Suprapubic skin (tissue), 4 donors: Measurements from ENCODE around the gene MCEMP1. TPM values are rescaled to one million over a fixed set of nuclear protein-coding genes. Genes with fewer than 3 reads are reported as not detected.
"Not testable (repeated sequence)": the region's sequence is repeated elsewhere in the genome, so short reads cannot be mapped to it uniquely, and the experiment has no call there.

Source experiments
- DNase-seq, 2 donors: peaks; one replicate each; pipeline ENCODE4 v3.0.0-alpha.2; 2019; ENCODE audit warnings: low spot score in 2 of 2
- H3K27ac ChIP-seq: fragments of 200-600 bp; sonication (generic); one replicate; pipeline ENCODE4 v1.5.1; 2019
- H3K27me3 ChIP-seq: fragments of 200-600 bp; sonication (generic); one replicate; pipeline ENCODE4 v1.5.1; 2019
- H3K36me3 ChIP-seq: fragments of 200-600 bp; sonication (generic); one replicate; pipeline ENCODE4 v1.5.1; 2019
- H3K4me1 ChIP-seq: fragments of 200-600 bp; sonication (generic); one replicate; pipeline ENCODE4 v1.5.1; 2019
- H3K4me3 ChIP-seq: fragments of 200-600 bp; sonication (generic); one replicate; pipeline ENCODE4 v1.5.1; 2019; ENCODE audit warnings: mild to moderate bottlenecking
- H3K9me3 ChIP-seq: fragments of 200-600 bp; sonication (generic); one replicate; pipeline ENCODE4 v1.5.1; 2019
- CTCF ChIP-seq, 2 donors: fragments of 200-600 bp in 1 of 2; fragments of 450-650 bp in 1 of 2; sonication (generic) in 1 of 2; IDR thresholded peaks; one replicate each; pipeline ENCODE4 v1.5.1; 2016 to 2019; ENCODE audit warnings: antibody characterized with exemption in 2 of 2, mild to moderate bottlenecking in 1 of 2, moderate library complexity in 1 of 2
- EP300 ChIP-seq: sonication (generic); formaldehyde crosslinking; IDR thresholded peaks from one replicate; pipeline ENCODE4 v1.6.1; 2017; ENCODE audit warnings: antibody characterized with exemption
- POLR2A ChIP-seq, 2 donors: fragments of 450-650 bp; IDR thresholded peaks; one replicate each; pipeline ENCODE4 v1.6.1; 2017; ENCODE audit warnings: antibody characterized with exemption in 2 of 2, mild to moderate bottlenecking in 2 of 2, moderate library complexity in 2 of 2
- POLR2AphosphoS5 ChIP-seq, 3 donors: sonication (generic); formaldehyde crosslinking; IDR thresholded peaks; one replicate each; pipeline ENCODE4 v1.6.1; 2017; ENCODE audit warnings: antibody characterized with exemption in 3 of 3
- WGBS: methylation state at CpG from one replicate; pipeline ENCODE4 v1.1.5; 2018; 5-methylcytosine and 5-hydroxymethylcytosine counted together
- total RNA-seq, 4 donors: library from RNA; depleted of rRNA; stranded (reverse); fragments of >200 nt; gene quantifications; one replicate each; pipeline ENCODE4 v1.1.0, GENCODE V29; 2016

MCEMP1 gene
- total RNA-seq, 4 donors from 2014 or later: 1.4 TPM; not detected in 3

- Histone ChIP-seq H3K36me3 (peaks cover 8% of the 10 kb centered on the region), H3K4me1 (peaks cover 20% of the 10 kb centered on the region), H3K27me3 (peaks cover 18% of the 10 kb centered on the region), H3K27ac (no peak overlapping the region), H3K9me3 (no peaks in the 10 kb centered on the region), H3K4me3 (no peak overlapping the region)
- no peak for TF ChIP-seq CTCF (IDR thresholded peaks at IDR 0.05)
- no peak for TF ChIP-seq POLR2AphosphoS5 (IDR thresholded peaks at IDR 0.05)
- TF ChIP-seq EP300: no peak
- TF ChIP-seq POLR2A (IDR thresholded peaks at IDR 0.05): no peak
- DNase-seq: no peak
- WGBS: 87% methylated on average over 11 of the region's 11 CpGs
These were observed 36.1 kb upstream of the MCEMP1 start for GRCh38 chr19:7640803-7641202.

GRCh38 chr19:7641290-7642276 is 35.3 kb upstream of the MCEMP1 start:
- Histone ChIP-seq H3K4me3 (no peak overlapping the region), H3K27me3 (peaks cover 15% of the 10 kb centered on the region), H3K27ac (no peak overlapping the region), H3K4me1 (peaks cover 13% of the 10 kb centered on the region), H3K36me3 (peaks cover 10% of the 10 kb centered on the region), H3K9me3 (no peaks in the 10 kb centered on the region)
- DNase-seq: no peak
- 81% methylated on average over 35 of the region's 43 CpGs for WGBS
- TF ChIP-seq EP300 (no peak), POLR2AphosphoS5 (IDR thresholded peaks at IDR 0.05) (no peak), CTCF (IDR thresholded peaks at IDR 0.05) (no peak), POLR2A (IDR thresholded peaks at IDR 0.05) (no peak)

- peaks cover 19% of the 10 kb centered on the region for H3K36me3 ChIP-seq
- no peak overlapping the region for H3K4me3 ChIP-seq
- TF ChIP-seq POLR2A (IDR thresholded peaks at IDR 0.05): no peak
- no peak for TF ChIP-seq POLR2AphosphoS5 (IDR thresholded peaks at IDR 0.05)
- no peak for TF ChIP-seq EP300
- TF ChIP-seq CTCF (IDR thresholded peaks at IDR 0.05): no peak
- H3K27me3 ChIP-seq: peaks cover 9% of the 10 kb centered on the region
- WGBS: 82% methylated on average over 10 of the region's 27 CpGs
- H3K27ac ChIP-seq: no peak overlapping the region
- no peaks in the 10 kb centered on the region for H3K9me3 ChIP-seq
- DNase-seq: no peak
- peaks cover 6% of the 10 kb centered on the region for H3K4me1 ChIP-seq
These were observed 34.4 kb upstream of the MCEMP1 start for GRCh38 chr19:7642295-7643030.

GRCh38 chr19:7643031-7643415 is 33.9 kb upstream of the MCEMP1 start:
- Histone ChIP-seq H3K4me3 (no peak overlapping the region), H3K27me3 (peaks cover 3% of the 10 kb centered on the region), H3K9me3 (no peaks in the 10 kb centered on the region), H3K4me1 (peaks cover under 1% of the 10 kb centered on the region), H3K27ac (no peak overlapping the region), H3K36me3 (peaks cover 22% of the 10 kb centered on the region)
- no peak for TF ChIP-seq EP300
- no peak for TF ChIP-seq CTCF (IDR thresholded peaks at IDR 0.05)
- no peak for TF ChIP-seq POLR2A (IDR thresholded peaks at IDR 0.05)
- TF ChIP-seq POLR2AphosphoS5 (IDR thresholded peaks at IDR 0.05): no peak
- no peak for DNase-seq
- 93% methylated on average over 8 of the region's 8 CpGs for WGBS

- H3K9me3 ChIP-seq, DNase-seq, H3K4me3 ChIP-seq, H3K27ac ChIP-seq, H3K4me1 ChIP-seq, H3K27me3 ChIP-seq: not testable (repeated sequence)
- 88% methylated on average over 10 of the region's 10 CpGs for WGBS
- peaks cover 22% of the 10 kb centered on the region for H3K36me3 ChIP-seq
These were observed 33.0 kb upstream of the MCEMP1 start for GRCh38 chr19:7643629-7644549.
